GM12892 (cell line): ENCODE results near the gene LIN28A.

Experiments used
- POLR2A ChIP-seq: IDR thresholded peaks from 2 replicates; pipeline ENCODE4 v1.6.1; 2011; ENCODE audit warnings: low read depth, low read length, control low read depth
- POLR2AphosphoS5 ChIP-seq: IDR thresholded peaks from 2 replicates; pipeline ENCODE4 v1.6.1; 2011; ENCODE audit warnings: low read depth, low read length, control low read depth
- TAF1 ChIP-seq: IDR thresholded peaks from 2 replicates; pipeline ENCODE4 v1.6.1; 2011; ENCODE audit warnings: low read depth, mild to moderate bottlenecking, control low read depth, low read length, borderline replicate concordance

DNA sequence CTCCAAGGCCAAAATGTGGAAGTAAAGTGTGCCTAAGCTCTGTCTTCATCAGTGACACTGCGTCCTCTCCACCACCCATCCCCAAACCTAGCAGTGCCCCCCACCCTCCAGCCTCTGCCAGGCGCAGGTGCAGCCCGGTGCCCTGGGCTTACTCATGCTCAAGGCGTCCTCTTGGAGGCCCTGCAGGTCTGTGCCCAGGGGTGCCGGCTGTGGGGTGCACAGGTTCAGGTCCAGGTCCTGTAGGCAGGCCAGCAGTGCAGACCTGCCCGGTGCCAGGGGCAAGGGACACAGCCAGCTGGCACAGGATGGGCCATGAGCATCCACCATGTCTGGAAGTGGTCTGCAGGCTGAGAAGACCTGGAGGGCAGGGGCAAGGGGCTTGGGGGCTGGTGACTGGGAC lies 43.2 kb upstream of the LIN28A start:
- TF ChIP-seq TAF1 (no peak), POLR2AphosphoS5 (no peak), POLR2A (no peak)
